Stimulated activated CD8-positive, alpha-beta memory T cell treated with anti-CD3 and anti-CD28 coated beads, Interleukin-4, amount 100 ng/mL, for 4 hours (primary cell): ENCODE data around the gene GABBR2.

Source experiments
- DNase-seq, 2 donors: peaks; one replicate each; pipeline ENCODE4 v3.0.0-alpha.2; 2020; ENCODE audit warnings: low read depth in 2 of 2, low spot score in 1 of 2

Gene GABBR2

GRCh38 chr9:98721643-98722042 lies 12.9 kb upstream of the GABBR2 start:
- DNase-seq: no peak

- no peak for DNase-seq
These were observed 11.7 kb upstream of the GABBR2 start for GRCh38 chr9:98720402-98720801.

GRCh38 chr9:98719055-98719454 lies 10.3 kb upstream of the GABBR2 start:
- DNase-seq: no peak

- DNase-seq: no peak
These were observed 6.1 kb upstream of the GABBR2 start for GRCh38 chr9:98714833-98715232.

- no peak for DNase-seq
These were observed 4.3 kb upstream of the GABBR2 start for GRCh38 chr9:98712987-98713386.

- no peak for DNase-seq
These were observed 1.5 kb upstream of the GABBR2 start for GRCh38 chr9:98709968-98710965.

GRCh38 chr9:98708103-98708932 lies 417 bp downstream of the GABBR2 start:
- no peak for DNase-seq

GRCh38 chr9:98707166-98708102 lies 1.3 kb downstream of the GABBR2 start:
- DNase-seq: no peak

- no peak for DNase-seq
These were observed 2.0 kb downstream of the GABBR2 start for GRCh38 chr9:98706651-98707165.

- DNase-seq: no peak
These were observed 5.8 kb downstream of the GABBR2 start for GRCh38 chr9:98702835-98703380.

- DNase-seq: no peak
These were observed 6.4 kb downstream of the GABBR2 start for GRCh38 chr9:98702340-98702739.

- DNase-seq: no peak
These were observed 7.2 kb downstream of the GABBR2 start for GRCh38 chr9:98701576-98701975.

GRCh38 chr9:98700801-98701200 lies 7.9 kb downstream of the GABBR2 start:
- DNase-seq: no peak

- DNase-seq: no peak
These were observed 9.9 kb downstream of the GABBR2 start for GRCh38 chr9:98698856-98699255.

GRCh38 chr9:98694943-98695342 lies 13.8 kb downstream of the GABBR2 start:
- no peak for DNase-seq

- no peak for DNase-seq
These were observed 16.3 kb downstream of the GABBR2 start for GRCh38 chr9:98692392-98692791.

GRCh38 chr9:98691890-98692289 lies 16.8 kb downstream of the GABBR2 start:
- no peak for DNase-seq

- no peak for DNase-seq
These were observed 18.0 kb downstream of the GABBR2 start for GRCh38 chr9:98690686-98691085.

- no peak for DNase-seq
These were observed 19.8 kb downstream of the GABBR2 start for GRCh38 chr9:98688710-98689495.

- no peak for DNase-seq
These were observed 20.8 kb downstream of the GABBR2 start for GRCh38 chr9:98687911-98688310.
